ENCODE measurements around the gene KDR.

KDR gene

GRCh38 chr4:55110131-55110530, 15.3 kb downstream of the KDR start:
- no peaks in the 10 kb centered on the region for H3K4me1 ChIP-seq (ENCODE audit: control insufficient read depth in 1 of 2, insufficient read depth in 2 of 2, low read length in 2 of 2)
- no peak overlapping the region for H3K27ac ChIP-seq (ENCODE audit: low read depth, low read length)
- H3K4ac ChIP-seq (ENCODE audit: low read depth, low read length) = no peak overlapping the region
- no peak overlapping the region for H2AK5ac ChIP-seq (ENCODE audit: low read length)
- H3K4me2 ChIP-seq (ENCODE audit: low read length) = no peak overlapping the region
- DNase-seq = no peak
- no peak overlapping the region for H2AFZ ChIP-seq (ENCODE audit: insufficient read depth, low read length, poor library complexity)
- no peak overlapping the region for H4K8ac ChIP-seq (ENCODE audit: low read depth, low read length)
- no peak overlapping the region for H2BK5ac ChIP-seq (ENCODE audit: low read depth, low read length, poor library complexity)
- H3K79me2 ChIP-seq (ENCODE audit: control insufficient read depth, insufficient read depth, low read length, poor library complexity) = no peaks in the 10 kb centered on the region
- no peak overlapping the region for H3K14ac ChIP-seq (ENCODE audit: low read length)
- H3K9me3 ChIP-seq (ENCODE audit: insufficient read depth, low read depth, low read length) = no peaks in the 10 kb centered on the region
- no peaks in the 10 kb centered on the region for H3K79me1 ChIP-seq (ENCODE audit: low read length)
- H3K18ac ChIP-seq (ENCODE audit: low read length) = no peak overlapping the region
- H3K9ac ChIP-seq (ENCODE audit: low read length) = no peak overlapping the region
- H2BK12ac ChIP-seq (ENCODE audit: low read length) = no peak overlapping the region
- no peaks in the 10 kb centered on the region for H3K27me3 ChIP-seq (ENCODE audit: insufficient read depth, low read length)
- WGBS (ENCODE audit: extremely low coverage, insufficient coverage, insufficient read length) = no CpG with 5 or more reads among the region's 8 CpGs
- H4K91ac ChIP-seq (ENCODE audit: low read depth, low read length) = no peak overlapping the region
- no peak overlapping the region for H3K23ac ChIP-seq (ENCODE audit: low read length)
- no peak overlapping the region for H2BK120ac ChIP-seq (ENCODE audit: insufficient read depth, low read length, poor library complexity)
- no peak overlapping the region for H4K12ac ChIP-seq (ENCODE audit: low read depth, low read length)
- H3K36me3 ChIP-seq (ENCODE audit: control insufficient read depth in 1 of 2, insufficient read depth in 2 of 2, low read length in 2 of 2) = no peaks in the 10 kb centered on the region
- H3K4me3 ChIP-seq (ENCODE audit: low read depth, low read length) = no peak overlapping the region

- H2BK120ac ChIP-seq (ENCODE audit: insufficient read depth, low read length, poor library complexity) = no peak overlapping the region
- H3K27me3 ChIP-seq (ENCODE audit: insufficient read depth, low read length) = no peaks in the 10 kb centered on the region
- WGBS (ENCODE audit: extremely low coverage, insufficient coverage, insufficient read length) = no CpG with 5 or more reads among the region's 3 CpGs
- H3K36me3 ChIP-seq (ENCODE audit: control insufficient read depth in 1 of 2, insufficient read depth in 2 of 2, low read length in 2 of 2) = no peaks in the 10 kb centered on the region
- no peak overlapping the region for H4K91ac ChIP-seq (ENCODE audit: low read depth, low read length)
- no peak overlapping the region for H3K4me3 ChIP-seq (ENCODE audit: low read depth, low read length)
- H3K9ac ChIP-seq (ENCODE audit: low read length) = no peak overlapping the region
- H3K4ac ChIP-seq (ENCODE audit: low read depth, low read length) = no peak overlapping the region
- H3K4me1 ChIP-seq (ENCODE audit: control insufficient read depth in 1 of 2, insufficient read depth in 2 of 2, low read length in 2 of 2) = peaks cover 2 to 3% of the 10 kb centered on the region in 2 experiments
- H2AFZ ChIP-seq (ENCODE audit: insufficient read depth, low read length, poor library complexity) = peak overlapping the region; percentile 19
- no peak overlapping the region for H3K27ac ChIP-seq (ENCODE audit: low read depth, low read length)
- no peak overlapping the region for H3K4me2 ChIP-seq (ENCODE audit: low read length)
- H2BK12ac ChIP-seq (ENCODE audit: low read length) = no peak overlapping the region
- H2BK5ac ChIP-seq (ENCODE audit: low read depth, low read length, poor library complexity) = no peak overlapping the region
- no peaks in the 10 kb centered on the region for H3K79me1 ChIP-seq (ENCODE audit: low read length)
- H3K79me2 ChIP-seq (ENCODE audit: control insufficient read depth, insufficient read depth, low read length, poor library complexity) = no peaks in the 10 kb centered on the region
- H4K8ac ChIP-seq (ENCODE audit: low read depth, low read length) = no peak overlapping the region
- no peak overlapping the region for H2AK5ac ChIP-seq (ENCODE audit: low read length)
- H3K14ac ChIP-seq (ENCODE audit: low read length) = no peak overlapping the region
- H3K23ac ChIP-seq (ENCODE audit: low read length) = no peak overlapping the region
- no peak for DNase-seq
- H3K9me3 ChIP-seq (ENCODE audit: insufficient read depth, low read depth, low read length) = no peaks in the 10 kb centered on the region
- H4K12ac ChIP-seq (ENCODE audit: low read depth, low read length) = no peak overlapping the region
- H3K18ac ChIP-seq (ENCODE audit: low read length) = no peak overlapping the region
Measured at GRCh38 chr4:55107054-55107453, 18.3 kb downstream of the KDR start.

GRCh38 chr4:55103224-55103623, 22.2 kb downstream of the KDR start:
- H3K36me3 ChIP-seq (ENCODE audit: control insufficient read depth in 1 of 2, insufficient read depth in 2 of 2, low read length in 2 of 2) = no peaks in the 10 kb centered on the region
- H4K8ac ChIP-seq (ENCODE audit: low read depth, low read length) = no peak overlapping the region
- H3K23ac ChIP-seq (ENCODE audit: low read length) = no peak overlapping the region
- no peaks in the 10 kb centered on the region for H3K9me3 ChIP-seq (ENCODE audit: insufficient read depth, low read depth, low read length)
- no peaks in the 10 kb centered on the region for H3K79me2 ChIP-seq (ENCODE audit: control insufficient read depth, insufficient read depth, low read length, poor library complexity)
- H3K9ac ChIP-seq (ENCODE audit: low read length) = no peak overlapping the region
- no peak overlapping the region for H2BK120ac ChIP-seq (ENCODE audit: insufficient read depth, low read length, poor library complexity)
- H2BK5ac ChIP-seq (ENCODE audit: low read depth, low read length, poor library complexity) = no peak overlapping the region
- H4K12ac ChIP-seq (ENCODE audit: low read depth, low read length) = no peak overlapping the region
- H3K4me1 ChIP-seq (ENCODE audit: control insufficient read depth in 1 of 2, insufficient read depth in 2 of 2, low read length in 2 of 2) = peaks cover 2 to 3% of the 10 kb centered on the region in 2 experiments
- H4K91ac ChIP-seq (ENCODE audit: low read depth, low read length) = no peak overlapping the region
- no peak overlapping the region for H3K18ac ChIP-seq (ENCODE audit: low read length)
- WGBS (ENCODE audit: extremely low coverage, insufficient coverage, insufficient read length) = no CpG with 5 or more reads among the region's 3 CpGs
- no peak overlapping the region for H2AFZ ChIP-seq (ENCODE audit: insufficient read depth, low read length, poor library complexity)
- H3K4me3 ChIP-seq (ENCODE audit: low read depth, low read length) = no peak overlapping the region
- H3K27me3 ChIP-seq (ENCODE audit: insufficient read depth, low read length) = no peaks in the 10 kb centered on the region
- no peak overlapping the region for H3K4ac ChIP-seq (ENCODE audit: low read depth, low read length)
- DNase-seq = no peak
- H2AK5ac ChIP-seq (ENCODE audit: low read length) = no peak overlapping the region
- H3K4me2 ChIP-seq (ENCODE audit: low read length) = no peak overlapping the region
- no peaks in the 10 kb centered on the region for H3K79me1 ChIP-seq (ENCODE audit: low read length)
- no peak overlapping the region for H2BK12ac ChIP-seq (ENCODE audit: low read length)
- H3K27ac ChIP-seq (ENCODE audit: low read depth, low read length) = no peak overlapping the region
- no peak overlapping the region for H3K14ac ChIP-seq (ENCODE audit: low read length)

- H4K8ac ChIP-seq (ENCODE audit: low read depth, low read length) = no peak overlapping the region
- H3K27ac ChIP-seq (ENCODE audit: low read depth, low read length) = no peak overlapping the region
- no peak overlapping the region for H3K18ac ChIP-seq (ENCODE audit: low read length)
- no peak for DNase-seq
- no peaks in the 10 kb centered on the region for H3K36me3 ChIP-seq (ENCODE audit: control insufficient read depth in 1 of 2, insufficient read depth in 2 of 2, low read length in 2 of 2)
- no peak overlapping the region for H3K14ac ChIP-seq (ENCODE audit: low read length)
- H2AFZ ChIP-seq (ENCODE audit: insufficient read depth, low read length, poor library complexity) = no peak overlapping the region
- no peaks in the 10 kb centered on the region for H3K27me3 ChIP-seq (ENCODE audit: insufficient read depth, low read length)
- H3K9me3 ChIP-seq (ENCODE audit: insufficient read depth, low read depth, low read length) = no peaks in the 10 kb centered on the region
- no peaks in the 10 kb centered on the region for H3K79me1 ChIP-seq (ENCODE audit: low read length)
- no peak overlapping the region for H2BK12ac ChIP-seq (ENCODE audit: low read length)
- no peak overlapping the region for H4K91ac ChIP-seq (ENCODE audit: low read depth, low read length)
- H3K4me2 ChIP-seq (ENCODE audit: low read length) = no peak overlapping the region
- WGBS (ENCODE audit: extremely low coverage, insufficient coverage, insufficient read length) = no CpG with 5 or more reads among the region's 4 CpGs
- peaks cover 2 to 3% of the 10 kb centered on the region in 2 experiments for H3K4me1 ChIP-seq (ENCODE audit: control insufficient read depth in 1 of 2, insufficient read depth in 2 of 2, low read length in 2 of 2)
- H4K12ac ChIP-seq (ENCODE audit: low read depth, low read length) = no peak overlapping the region
- H2BK120ac ChIP-seq (ENCODE audit: insufficient read depth, low read length, poor library complexity) = no peak overlapping the region
- H3K79me2 ChIP-seq (ENCODE audit: control insufficient read depth, insufficient read depth, low read length, poor library complexity) = no peaks in the 10 kb centered on the region
- no peak overlapping the region for H3K9ac ChIP-seq (ENCODE audit: low read length)
- no peak overlapping the region for H3K4me3 ChIP-seq (ENCODE audit: low read depth, low read length)
- H2BK5ac ChIP-seq (ENCODE audit: low read depth, low read length, poor library complexity) = no peak overlapping the region
- no peak overlapping the region for H3K23ac ChIP-seq (ENCODE audit: low read length)
- no peak overlapping the region for H2AK5ac ChIP-seq (ENCODE audit: low read length)
- H3K4ac ChIP-seq (ENCODE audit: low read depth, low read length) = no peak overlapping the region
Measured at GRCh38 chr4:55099816-55100215, 25.6 kb downstream of the KDR start.

Measured in trophoblast cell (in vitro differentiated cells and primary cell).